ENCODE results near the gene TYR. TPM values are rescaled to one million over a fixed set of nuclear protein-coding genes. Genes with fewer than 3 reads are reported as not detected.

TYR gene
- total RNA-seq, 1 experiment from 2014 or later: not detected

- Histone ChIP-seq H3K27ac (ENCODE audit: low read length) (no peak overlapping the region), H3K36me3 (ENCODE audit: control insufficient read depth, insufficient read depth, low read length) (no peaks in the 10 kb centered on the region; the same call in 1 of the 2 replicates), H3K9me3 (ENCODE audit: control insufficient read depth, insufficient read depth, low read depth, low read length) (no peaks in the 10 kb centered on the region; the same call in 1 of the 2 replicates), H3K4me3 (ENCODE audit: low read depth in 2 of 2, low read length in 2 of 2) (no peak overlapping the region), H3K27me3 (ENCODE audit: control insufficient read depth, insufficient read depth, low read length) (no peaks in the 10 kb centered on the region), H3K4me1 (ENCODE audit: control insufficient read depth, insufficient read depth, low read length) (no peaks in the 10 kb centered on the region)
- TF ChIP-seq SIN3A (IDR thresholded peaks at IDR 0.05; ENCODE audit: borderline replicate concordance, insufficient read depth, low read depth, low read length) (no peak), REST (IDR thresholded peaks at IDR 0.05; ENCODE audit: insufficient read depth in 1 of 2, low read depth in 2 of 2, low read length in 1 of 2) (no peak), TCF7L2 (IDR thresholded peaks at IDR 0.05; ENCODE audit: low read depth, low read length) (no peak), POLR2AphosphoS5 (IDR thresholded peaks at IDR 0.05; ENCODE audit: low read depth, low read length) (no peak), CTCF (IDR thresholded peaks at IDR 0.05) (no peak)
- in situ Hi-C loops (cut with HindIII; ENCODE audit: low pct_unique_long_range_greater_than_20kb, low sequenced_read_pairs): no loop called here
- ChIA-PET CTCF (no interaction called here), POLR2A (no interaction called here)
- no peak for ATAC-seq
- BruUV-seq (replicated peaks): no TSS peak
- no peak for DNase-seq (ENCODE audit: low read depth, low spot score)
- intact Hi-C loops (cut with micrococcal nuclease; ENCODE audit: unreplicated experiment): no loop called here
These were observed 12.1 kb downstream of the TYR start for GRCh38 chr11:89189776-89190175.

GRCh38 chr11:89201138-89201537 is 23.5 kb downstream of the TYR start:
- Histone ChIP-seq H3K4me1 (ENCODE audit: control insufficient read depth, insufficient read depth, low read length) (no peaks in the 10 kb centered on the region), H3K36me3 (ENCODE audit: control insufficient read depth, insufficient read depth, low read length) (no peaks in the 10 kb centered on the region), H3K9me3 (ENCODE audit: control insufficient read depth, insufficient read depth, low read depth, low read length) (no peaks in the 10 kb centered on the region), H3K27me3 (ENCODE audit: control insufficient read depth, insufficient read depth, low read length) (no peaks in the 10 kb centered on the region), H3K27ac (ENCODE audit: low read length) (no peak overlapping the region), H3K4me3 (ENCODE audit: low read depth in 2 of 2, low read length in 2 of 2) (no peak overlapping the region)
- DNase-seq (ENCODE audit: low read depth, low spot score) (no peak), ATAC-seq (no peak)
- CTCF ChIA-PET: no interaction called here
- POLR2A ChIA-PET: no interaction called here
- in situ Hi-C loops (cut with HindIII; ENCODE audit: low pct_unique_long_range_greater_than_20kb, low sequenced_read_pairs) (no loop called here), intact Hi-C loops (cut with micrococcal nuclease; ENCODE audit: unreplicated experiment) (no loop called here)
- TF ChIP-seq REST (IDR thresholded peaks at IDR 0.05; ENCODE audit: insufficient read depth in 1 of 2, low read depth in 2 of 2, low read length in 1 of 2): no peak
- no peak for TF ChIP-seq TCF7L2 (IDR thresholded peaks at IDR 0.05; ENCODE audit: low read depth, low read length)
- no TSS peak for BruUV-seq (replicated peaks)
